GM21528 (cell line): ENCODE results near the gene UNC119B.
A peak's percentile ranks its signal among the peaks of the same experiment; 100 is the strongest.
"Not testable (repeated sequence)": the region's sequence is repeated elsewhere in the genome, so short reads cannot be mapped to it uniquely, and the experiment has no call there.

Experiments used
- ATAC-seq: cut with Tn5 transposase; IDR thresholded peaks from one replicate; pipeline ENCODE4 v1.9.1; 2021; ENCODE audit warnings: mild to moderate bottlenecking, moderate library complexity; ENCODE audit not compliant: unreplicated experiment, low FRiP score

Gene UNC119B

GRCh38 chr12:120710031-120710804 is at the start of gene UNC119B:
TSS of gene UNC119B (plus strand) at chr12:120710458. CDS start at chr12:120710475, 17 bp downstream.
- ATAC-seq: peak; percentile 72

- no peak for ATAC-seq
These were observed 48.8 kb upstream of the UNC119B start for GRCh38 chr12:120661432-120661831.

- peak; percentile 59 for ATAC-seq
These were observed 47.4 kb upstream of the UNC119B start for GRCh38 chr12:120662879-120663278.

- ATAC-seq: no peak
These were observed 46.5 kb upstream of the UNC119B start for GRCh38 chr12:120663741-120664140.

GRCh38 chr12:120666571-120667390 is 43.5 kb upstream of the UNC119B start:
- ATAC-seq: no peak

- ATAC-seq: no peak
These were observed 42.0 kb upstream of the UNC119B start for GRCh38 chr12:120668091-120668867.

GRCh38 chr12:120668868-120669840 is 41.1 kb upstream of the UNC119B start:
- peak; percentile 48 for ATAC-seq

GRCh38 chr12:120670237-120670636 is 40.0 kb upstream of the UNC119B start:
- not testable (repeated sequence) for ATAC-seq

- no peak for ATAC-seq
These were observed 39.6 kb upstream of the UNC119B start for GRCh38 chr12:120670667-120671066.

GRCh38 chr12:120674097-120674636 is 36.1 kb upstream of the UNC119B start:
- no peak for ATAC-seq

GRCh38 chr12:120677765-120678473 is 32.3 kb upstream of the UNC119B start:
- peak; percentile 54 for ATAC-seq

- ATAC-seq: no peak
These were observed 31.7 kb upstream of the UNC119B start for GRCh38 chr12:120678572-120678971.

- ATAC-seq: no peak
These were observed 30.0 kb upstream of the UNC119B start for GRCh38 chr12:120680165-120680738.

- ATAC-seq: no peak
These were observed 25.7 kb upstream of the UNC119B start for GRCh38 chr12:120684523-120684932.

GRCh38 chr12:120685522-120685921 is 24.7 kb upstream of the UNC119B start:
- ATAC-seq: no peak

- ATAC-seq: peak; percentile 66
These were observed 24.0 kb upstream of the UNC119B start for GRCh38 chr12:120686151-120686689.

- peak; percentile 69 for ATAC-seq
These were observed 23.3 kb upstream of the UNC119B start, which contains the start of gene MLEC for GRCh38 chr12:120686690-120687577. TSS of gene MLEC (plus strand) at chr12:120687149. CDS start at chr12:120687297, 148 bp downstream.
